Activated naive CD8-positive, alpha-beta T cell treated with anti-CD3 and anti-CD28 coated beads, Interleukin-2, amount 50 U/mL, for 16 hours (primary cell): ENCODE data around the gene STEAP4.
"Not testable (repeated sequence)": the region's sequence is repeated elsewhere in the genome, so short reads cannot be mapped to it uniquely, and the experiment has no call there.

Experiments used
- DNase-seq: peaks from one replicate; pipeline ENCODE4 v3.0.0-alpha.2; 2020; ENCODE audit warnings: low read depth, low spot score

The STEAP4 gene

DNA sequence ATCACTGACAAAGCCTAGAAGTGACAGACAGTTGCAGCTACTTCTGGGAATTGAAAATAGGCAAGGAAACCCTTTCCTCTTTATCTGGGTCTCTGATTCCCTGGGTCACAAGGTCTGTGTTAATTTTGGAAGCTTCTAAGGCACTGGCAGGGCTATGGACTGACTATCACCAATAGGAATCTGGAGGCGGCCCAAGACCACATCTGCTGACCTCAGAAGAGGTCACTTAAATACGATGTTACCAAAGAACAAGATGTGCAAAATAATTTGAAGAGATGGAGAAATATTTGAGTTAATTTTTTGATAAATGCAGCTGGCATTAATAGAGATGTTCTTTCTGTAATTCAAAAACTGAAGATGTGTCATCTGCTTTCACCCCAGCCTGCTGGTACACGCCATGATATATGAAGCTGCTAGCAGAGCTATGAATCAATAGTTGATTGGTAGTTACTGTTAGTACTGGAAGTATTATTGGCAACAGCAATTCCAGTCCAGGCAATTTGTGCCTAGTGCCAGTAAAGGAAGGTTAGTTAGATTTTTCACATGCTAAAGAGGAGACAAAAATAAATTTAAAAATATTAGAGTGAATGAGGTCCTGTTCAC, 5.5 kb upstream of the STEAP4 start:
- DNase-seq = no peak

DNA sequence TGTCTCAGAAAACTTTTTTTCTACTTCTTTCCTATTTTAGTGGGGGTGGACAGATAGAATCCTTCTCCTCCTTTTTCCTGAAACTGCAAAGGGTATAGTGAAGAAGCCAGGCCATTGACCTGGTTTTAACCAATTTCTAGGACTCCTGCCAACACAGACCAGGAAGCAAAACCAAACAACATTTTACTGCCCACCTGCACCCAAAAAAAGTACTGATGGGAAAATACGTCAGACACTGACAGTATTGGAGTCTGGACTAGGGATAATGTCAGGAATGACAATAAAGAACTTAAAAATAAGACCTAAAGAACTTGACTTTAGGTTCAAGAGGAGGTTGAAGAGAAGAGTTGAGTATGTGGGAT, 5.0 kb upstream of the STEAP4 start:
- no peak for DNase-seq

DNA sequence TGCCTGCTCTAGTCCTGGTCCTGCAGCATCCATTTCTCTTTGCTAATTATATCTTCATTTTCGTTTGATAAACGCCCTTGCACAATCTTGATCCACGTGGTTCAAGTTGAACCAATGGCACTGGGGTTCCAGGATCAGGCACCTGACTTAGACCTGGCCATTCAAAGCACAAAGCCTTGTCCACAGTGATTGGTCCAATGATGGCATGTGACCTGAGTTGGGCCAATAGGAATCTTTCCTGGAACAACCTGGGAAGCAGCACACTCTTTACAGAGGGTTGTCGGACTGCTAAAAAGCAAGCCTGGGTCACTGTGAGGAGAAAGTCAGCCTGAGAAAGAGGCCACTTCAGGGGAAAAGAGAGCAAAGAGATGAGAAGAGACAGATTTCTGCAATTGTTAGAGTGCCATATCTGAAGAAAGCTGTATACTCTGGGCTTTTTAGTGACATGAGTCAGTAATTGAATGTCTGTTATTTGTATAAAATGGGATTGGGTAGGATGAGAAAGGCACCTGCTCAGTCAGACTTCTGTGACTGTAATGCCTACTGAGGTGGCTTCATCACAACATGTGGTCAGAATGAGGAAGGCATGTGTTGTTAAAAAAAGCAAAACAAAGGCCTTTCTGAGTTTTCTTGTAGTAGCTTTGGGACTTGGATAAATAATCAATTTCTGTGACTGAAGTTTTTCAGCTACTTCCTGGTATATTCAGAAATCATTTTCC, 4.4 kb upstream of the STEAP4 start:
- DNase-seq = no peak

DNA sequence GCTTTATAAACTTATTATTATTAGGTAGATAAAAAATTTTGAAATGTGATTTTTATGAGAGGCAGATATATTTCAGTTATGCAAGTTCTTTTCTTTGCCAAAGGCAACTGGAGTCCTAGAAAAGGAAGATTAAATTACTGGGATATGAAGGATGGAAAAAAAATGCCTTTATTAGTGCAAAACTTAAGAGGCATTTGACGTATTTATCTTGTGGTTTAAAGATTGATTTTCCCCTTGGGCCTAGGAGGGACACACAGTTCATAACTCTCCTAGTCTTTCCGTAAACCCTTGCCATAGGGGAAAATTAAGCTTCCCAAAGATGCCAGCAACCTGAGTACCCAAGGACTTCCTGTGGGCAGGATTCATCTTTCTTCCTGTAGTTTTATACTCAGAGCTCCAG, 3.1 kb upstream of the STEAP4 start:
- DNase-seq = no peak

DNA sequence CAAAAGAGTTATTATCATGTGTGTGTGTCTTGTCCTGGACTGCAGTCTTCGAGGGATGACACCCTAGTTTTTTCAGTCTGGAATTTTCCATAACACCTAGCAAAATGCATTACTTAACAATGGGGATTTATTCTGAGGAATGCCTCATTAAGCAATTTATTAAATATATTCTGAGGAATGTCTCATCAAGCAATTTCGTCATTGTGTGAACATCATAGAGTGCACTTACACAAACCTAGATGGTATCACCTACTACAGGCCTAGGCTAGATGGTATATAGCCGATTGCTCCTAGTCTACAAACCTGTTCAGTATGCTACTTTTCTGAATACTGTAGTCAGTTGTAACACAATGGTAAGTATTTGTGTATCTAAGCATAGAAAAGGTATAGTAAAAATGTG, 1.1 kb upstream of the STEAP4 start:
- no peak for DNase-seq

DNA sequence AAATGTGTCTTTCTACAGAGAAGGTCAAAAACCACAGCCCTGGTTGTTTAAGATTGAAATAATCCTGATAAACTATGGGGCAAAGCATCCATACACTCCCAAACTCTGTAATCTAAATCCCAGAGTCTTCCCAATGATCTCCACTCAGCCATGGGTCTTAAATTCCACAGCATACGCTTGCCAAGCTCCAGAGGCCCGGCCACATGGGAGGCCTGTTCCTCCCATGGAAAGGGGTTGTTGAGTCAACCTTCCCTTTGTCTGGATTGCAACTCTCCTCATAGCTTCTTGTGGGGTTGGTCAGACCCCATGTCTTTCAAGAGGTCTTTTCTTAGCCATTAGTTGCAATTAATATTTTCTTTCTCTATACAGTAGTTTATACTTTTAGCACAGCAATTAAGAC, 718 bp upstream of the STEAP4 start:
- DNase-seq = no peak

DNA sequence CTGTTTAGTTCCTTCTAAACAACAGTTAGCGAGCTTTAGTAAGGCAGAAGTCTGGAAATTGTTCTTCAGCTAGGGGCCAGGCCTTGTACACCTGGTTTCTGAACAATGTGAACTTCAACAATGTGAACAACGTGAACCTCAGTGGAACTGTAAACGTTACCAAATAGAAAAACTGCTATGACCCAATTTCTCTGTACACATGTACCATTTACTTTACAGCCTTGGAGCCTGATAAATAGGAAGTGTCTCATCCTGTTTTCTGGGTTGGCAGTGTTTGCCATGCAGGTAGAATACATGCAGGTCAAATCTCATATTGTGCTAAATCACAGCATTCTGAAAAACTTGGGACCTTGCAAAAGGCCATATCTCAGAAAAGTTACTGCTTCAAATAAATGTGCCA, 1.6 kb downstream of the STEAP4 start:
- no peak for DNase-seq

DNA sequence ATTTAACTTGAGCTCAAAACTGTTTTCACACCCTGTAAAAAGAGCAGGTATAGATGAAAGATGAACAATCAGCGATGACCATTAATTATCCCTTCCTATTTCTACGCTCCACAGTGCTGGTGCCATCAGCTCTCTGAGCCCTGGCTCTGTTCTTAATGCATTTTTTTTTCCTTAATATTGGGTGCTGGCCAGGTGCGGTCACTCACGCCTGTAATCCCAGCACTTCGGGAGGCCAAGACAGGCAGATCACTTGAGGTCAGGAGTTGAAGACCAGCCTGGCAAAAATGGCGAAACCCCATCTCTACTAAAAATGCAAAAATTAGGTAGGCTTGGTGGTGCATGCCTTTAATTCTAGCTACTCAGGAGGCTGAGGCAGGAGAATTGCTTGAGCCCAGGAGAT, 4.2 kb downstream of the STEAP4 start:
- DNase-seq = no peak

DNA sequence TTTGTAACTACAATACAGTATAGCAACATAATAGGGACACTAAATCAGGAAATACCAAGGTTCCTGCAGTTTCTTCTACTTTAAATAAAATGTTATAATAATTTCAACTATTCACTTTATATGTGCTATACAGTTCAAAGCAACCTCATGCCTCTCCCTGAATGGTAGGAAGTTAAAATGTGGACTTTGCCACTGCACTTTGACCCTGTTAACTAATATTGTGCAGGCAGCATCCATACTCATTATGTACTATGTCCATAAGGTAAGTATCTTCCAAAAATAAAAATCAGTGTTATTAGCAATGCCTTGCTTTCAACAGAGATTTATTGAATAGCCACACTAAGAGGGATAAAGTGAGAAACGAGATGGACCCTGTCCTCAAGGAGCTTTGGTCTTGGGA, 4.8 kb downstream of the STEAP4 start:
- DNase-seq = no peak

DNA sequence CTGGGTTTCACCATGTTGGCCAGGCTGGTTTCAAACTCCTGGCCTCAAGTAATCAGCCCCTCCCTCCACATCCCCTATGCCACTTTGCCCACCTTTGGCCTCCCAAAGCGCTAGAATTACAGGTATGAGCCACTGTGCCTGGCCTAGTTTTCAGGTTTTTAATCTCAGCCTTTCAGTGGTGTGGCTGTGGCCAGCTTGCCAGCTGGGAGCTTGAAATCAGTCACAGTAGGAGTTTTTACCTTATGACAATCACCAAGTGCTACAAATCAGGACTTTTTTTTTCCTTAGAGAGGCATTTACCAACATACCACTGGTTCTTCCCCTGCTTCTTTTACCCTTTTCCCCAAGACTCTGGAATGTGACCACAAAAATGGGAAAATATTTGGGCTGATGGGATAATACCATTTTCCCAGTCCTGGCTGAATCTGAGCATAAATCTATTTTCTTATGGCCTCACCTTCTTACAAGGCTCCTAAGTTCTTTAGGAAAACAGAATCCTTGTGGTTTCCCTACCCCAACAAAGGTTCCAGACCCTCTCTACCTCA, 6.2 kb downstream of the STEAP4 start:
- no peak for DNase-seq

DNA sequence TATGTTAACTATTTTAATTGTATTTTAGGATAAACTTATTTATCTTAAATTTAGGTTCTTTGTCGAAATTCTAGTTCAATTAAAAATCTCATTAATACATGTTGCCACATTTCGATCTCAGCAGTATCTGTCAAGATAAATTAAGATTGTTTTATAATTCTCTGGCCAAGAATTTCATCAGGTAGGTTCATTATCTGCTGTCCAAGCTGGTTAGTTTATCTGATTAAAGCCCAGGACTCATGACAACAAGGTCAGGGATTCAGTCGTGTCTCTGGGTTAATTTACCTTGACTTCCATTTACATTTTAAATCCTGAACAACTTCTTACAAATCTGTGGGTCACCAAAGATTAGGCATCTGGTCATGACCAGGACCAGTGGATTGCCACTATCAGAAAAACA, 7.6 kb downstream of the STEAP4 start:
- no peak for DNase-seq

DNA sequence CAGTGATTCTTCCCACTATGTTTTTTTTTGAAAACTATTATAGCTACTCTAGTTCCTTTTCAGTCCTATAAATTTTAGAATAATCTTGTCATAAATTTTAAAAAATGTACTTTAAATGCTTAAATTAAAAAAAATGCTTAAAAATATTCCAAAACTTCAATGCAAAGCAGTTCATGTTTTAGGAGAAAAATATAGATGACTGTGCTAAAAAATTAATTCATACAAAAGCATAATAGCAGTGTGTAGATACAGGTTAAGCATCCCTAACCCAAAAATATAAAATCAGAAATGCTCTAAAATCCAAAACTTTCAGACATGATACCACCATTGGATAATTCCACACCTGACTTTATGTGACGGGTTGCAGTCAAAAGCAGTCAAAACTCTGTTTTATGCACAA, 12.8 kb downstream of the STEAP4 start:
- DNase-seq = no peak

DNA sequence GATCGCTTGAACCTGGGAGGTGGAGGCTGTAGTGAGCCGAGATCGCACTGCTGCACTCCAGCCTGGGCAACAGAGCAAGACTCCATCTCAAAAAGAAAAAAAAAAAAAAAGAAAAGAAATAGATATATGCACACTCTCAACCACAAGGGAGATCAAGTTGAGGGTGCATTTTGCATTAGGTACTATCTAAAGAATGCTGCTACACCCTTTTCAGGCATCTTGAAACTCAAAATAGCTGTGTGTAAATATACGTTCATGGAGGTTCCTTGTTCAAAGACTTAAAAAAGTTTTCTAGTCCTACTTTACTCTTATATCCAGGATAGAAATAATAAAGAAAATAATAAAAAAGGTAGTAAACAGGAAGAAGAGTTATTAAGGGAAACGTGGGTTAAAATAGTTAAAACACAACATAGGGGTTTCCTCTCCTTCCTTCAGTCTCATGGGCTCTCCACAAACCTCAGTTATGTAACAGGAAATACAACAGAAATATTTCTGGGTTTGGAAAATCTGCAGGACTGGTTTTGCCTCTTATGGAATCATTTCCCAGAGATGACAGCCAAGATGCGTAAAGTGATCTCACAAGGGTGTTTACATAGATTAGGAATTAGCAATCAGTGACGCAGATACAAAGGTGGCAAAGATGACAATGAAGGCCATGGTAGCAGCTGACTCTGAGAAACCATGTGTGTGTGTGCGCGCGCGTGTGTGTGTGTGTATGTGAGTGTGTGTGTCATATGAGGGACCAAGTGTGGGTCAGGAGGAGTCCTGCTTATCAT, 15.1 kb downstream of the STEAP4 start:
- DNase-seq = no peak

DNA sequence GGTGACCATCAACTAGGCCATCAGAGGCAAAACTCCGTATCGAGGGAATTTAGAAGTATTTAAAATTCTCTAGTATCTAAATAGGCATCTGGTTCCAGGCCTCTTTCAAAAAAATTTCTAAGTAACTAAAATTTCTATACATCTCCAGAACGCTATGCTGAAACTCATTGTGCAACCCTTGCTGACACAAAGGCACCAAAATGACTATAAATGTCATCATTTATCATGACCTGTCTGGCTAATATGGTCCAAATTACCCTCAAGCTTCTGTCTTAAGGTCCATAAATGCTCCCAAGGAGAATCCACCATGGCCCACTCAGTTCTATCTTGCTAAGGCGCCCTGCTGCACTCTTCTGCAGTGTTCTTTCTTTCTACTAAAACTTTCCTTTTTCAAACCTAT, 16.2 kb downstream of the STEAP4 start:
- DNase-seq = no peak

DNA sequence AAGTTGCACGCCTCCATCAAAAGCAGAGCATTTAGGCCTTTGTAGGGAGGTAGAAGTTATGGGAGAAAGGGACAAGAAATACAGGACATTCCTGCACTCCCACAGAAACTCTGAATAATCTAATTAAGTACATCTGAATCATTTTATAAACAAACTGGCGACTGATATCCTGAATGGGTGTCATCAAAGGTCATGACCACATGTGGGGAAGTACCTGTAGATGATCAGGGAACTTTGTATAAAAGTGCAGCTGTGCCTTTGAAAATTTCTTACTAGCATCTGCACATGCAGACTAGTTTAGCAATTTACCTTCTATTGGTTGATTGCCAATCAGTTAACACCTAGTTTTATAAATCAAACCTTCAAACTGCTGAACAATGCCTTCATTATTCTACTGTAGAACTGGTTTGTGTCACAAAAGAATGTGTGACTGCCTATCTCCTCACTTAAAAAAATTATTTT, 17.1 kb downstream of the STEAP4 start:
- DNase-seq = no peak

DNA sequence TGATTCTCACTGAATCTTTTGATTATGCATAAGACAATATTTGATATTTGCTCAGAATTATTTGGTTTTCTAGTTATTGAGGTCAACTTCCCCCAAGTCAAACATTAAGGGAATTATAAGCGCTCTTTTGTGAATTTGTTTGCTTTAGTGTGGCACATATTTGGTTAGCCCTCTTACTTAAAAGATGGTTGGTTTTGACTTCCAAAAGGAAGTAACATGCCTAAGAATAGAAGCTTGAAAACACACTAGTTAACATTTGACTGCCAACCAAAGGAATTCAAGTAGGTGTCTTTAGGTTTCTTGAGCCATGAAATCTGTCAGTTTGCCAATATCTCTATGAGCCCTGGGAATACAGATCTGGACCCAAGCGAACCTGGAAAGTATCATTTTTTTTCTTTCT, 24.9 kb downstream of the STEAP4 start:
- DNase-seq = no peak

DNA sequence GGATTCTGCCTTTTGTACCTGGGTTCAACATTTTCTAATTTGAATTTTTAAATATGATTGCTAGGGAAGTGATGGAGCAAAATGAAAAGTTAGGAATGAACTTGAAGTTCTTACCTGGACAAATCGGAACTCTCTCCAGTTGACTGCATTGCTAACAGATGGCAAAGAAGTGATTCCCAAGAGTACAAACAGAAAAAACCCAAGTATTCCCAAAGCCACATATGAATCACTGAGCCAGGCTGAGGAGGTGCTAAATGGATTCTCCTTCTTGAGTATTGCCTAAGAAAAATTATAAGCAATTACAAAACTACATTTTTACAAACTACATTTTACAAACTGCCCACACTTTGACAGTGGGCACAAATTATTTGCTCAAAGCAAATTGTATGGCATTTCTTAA, 25.9 kb downstream of the STEAP4 start:
- no peak for DNase-seq

DNA sequence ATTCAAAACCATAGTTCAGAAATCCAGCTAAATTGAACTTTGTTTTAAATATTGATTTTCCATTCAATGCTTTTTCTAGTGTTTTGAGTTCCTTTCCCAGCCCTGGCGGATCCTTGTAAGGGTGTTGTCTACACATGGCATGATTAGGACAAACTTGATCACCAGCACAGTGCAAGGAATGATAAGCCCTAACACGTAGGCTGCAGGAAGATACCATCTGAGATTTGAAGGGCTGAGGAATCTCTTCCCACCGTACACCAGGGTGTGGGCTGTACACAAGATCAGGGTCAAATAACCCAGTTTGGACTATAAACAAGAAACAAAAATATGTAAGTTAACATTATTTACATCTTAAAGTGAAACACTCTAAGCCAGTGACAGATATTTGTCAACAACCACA, 27.4 kb downstream of the STEAP4 start:
- DNase-seq = no peak

DNA sequence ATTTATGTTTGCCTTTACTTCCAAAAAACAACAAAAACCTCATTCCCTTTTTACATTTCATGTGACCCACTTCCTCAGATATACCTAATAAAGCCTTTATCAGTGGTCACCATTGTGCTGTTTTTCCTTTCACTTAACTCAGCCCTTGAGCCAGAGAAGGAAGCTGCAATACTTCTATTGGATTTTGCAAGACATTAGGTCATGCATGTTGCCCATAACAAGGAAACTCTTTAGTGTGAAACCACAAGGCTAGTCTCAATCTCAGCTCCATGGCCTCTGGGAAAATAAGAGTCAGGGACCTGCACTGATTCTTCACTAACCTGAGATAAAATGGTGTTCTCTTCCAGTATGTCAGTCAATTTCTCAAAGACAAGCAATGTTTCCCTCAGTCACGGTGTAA, 27.8 kb downstream of the STEAP4 start:
- no peak for DNase-seq

DNA sequence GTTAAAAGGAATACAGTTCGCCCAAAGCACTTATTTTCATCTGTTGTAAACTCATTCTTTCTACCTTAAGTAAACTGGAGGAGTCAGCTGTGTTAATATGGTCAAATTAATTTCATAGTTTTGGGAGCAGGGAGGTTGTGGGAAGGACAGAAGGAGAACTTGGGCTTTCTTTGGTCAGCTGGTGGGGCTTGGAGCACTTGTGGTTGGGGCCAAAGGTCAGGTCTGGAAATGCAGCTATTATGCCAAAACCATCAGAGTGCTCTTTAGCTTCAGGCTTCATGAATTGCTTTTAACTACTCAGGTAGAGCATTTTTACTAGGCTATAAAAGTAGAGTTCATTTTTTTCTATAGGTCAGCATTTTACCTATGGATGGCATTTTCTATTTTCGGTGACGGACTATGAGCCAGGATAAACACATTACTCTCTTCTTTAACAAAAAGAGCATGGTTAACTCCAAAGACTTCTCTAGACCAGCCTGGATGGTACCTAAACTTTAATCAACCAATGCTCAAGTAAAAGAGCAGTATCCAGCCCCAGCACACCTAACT, 30.0 kb downstream of the STEAP4 start:
- no peak for DNase-seq

DNA sequence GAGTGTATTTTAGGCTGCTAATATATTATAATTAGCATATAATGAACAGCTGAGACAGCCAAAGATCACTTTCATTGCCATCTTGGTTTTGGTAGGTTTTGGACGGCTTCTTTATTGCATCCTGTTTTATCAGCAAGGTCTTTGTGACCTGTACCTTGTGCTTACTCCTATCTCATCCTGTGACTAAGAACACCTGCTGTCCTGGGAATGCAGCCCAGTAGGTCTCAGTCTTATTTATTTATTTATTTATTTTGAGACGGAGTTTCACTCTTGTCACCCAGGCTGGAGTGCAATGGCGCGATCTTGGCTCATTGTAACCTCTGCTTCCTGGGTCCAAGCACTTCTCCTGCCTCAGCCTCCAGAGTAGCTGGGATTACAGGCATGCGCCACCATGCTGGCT, 31.8 kb downstream of the STEAP4 start:
- DNase-seq = not testable (repeated sequence)

DNA sequence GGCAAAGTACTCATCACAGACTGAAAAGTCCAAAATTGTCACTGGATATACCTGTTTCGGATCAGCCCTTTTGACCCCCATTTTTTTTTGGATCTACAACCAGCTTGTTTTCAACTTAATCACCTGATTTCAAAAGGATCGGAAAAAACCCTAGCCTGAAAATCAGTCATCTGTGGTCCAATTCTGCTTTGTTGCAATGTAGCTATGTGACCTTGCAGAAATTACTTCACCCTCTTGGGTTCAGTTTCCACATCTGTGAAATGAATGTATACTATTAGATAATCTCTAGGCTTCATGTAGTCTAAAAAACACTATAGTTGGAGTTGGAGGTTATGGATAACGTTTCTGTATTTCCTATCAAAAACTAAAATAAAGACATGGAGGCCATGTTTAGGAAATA, 37.1 kb downstream of the STEAP4 start:
- DNase-seq = no peak
